GM15510 (cell line): ENCODE results near the gene C20orf96.
A peak's percentile ranks its signal among the peaks of the same experiment; 100 is the strongest.

Source experiments
- POLR2A ChIP-seq: IDR thresholded peaks from 3 replicates; pipeline ENCODE4 v1.6.1; 2011; ENCODE audit warnings: borderline replicate concordance; ENCODE audit not compliant: insufficient read length; ENCODE audit errors: extremely low read depth

Gene C20orf96

GRCh38 chr20:273884-274283, 16.7 kb downstream of the C20orf96 start:
- no peak for TF ChIP-seq POLR2A

DNA sequence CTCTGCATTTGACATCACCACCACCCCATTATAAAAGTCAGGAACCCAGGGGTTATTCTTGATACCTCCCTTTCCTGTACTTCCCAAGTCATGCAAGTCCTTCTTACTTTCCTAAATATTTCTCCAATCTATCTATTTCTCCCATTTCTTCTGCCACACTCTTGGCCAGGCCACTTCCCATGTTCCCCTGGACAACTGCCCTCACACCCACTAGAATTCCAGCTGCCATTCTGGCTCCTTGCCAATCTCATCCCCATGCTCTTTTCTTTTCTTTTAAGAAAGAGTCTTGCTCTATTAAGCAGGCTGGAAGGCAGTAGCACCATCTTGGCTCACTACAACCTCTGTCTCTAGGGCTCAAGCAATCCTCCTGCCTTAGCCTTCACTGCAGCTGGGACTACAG, 17.8 kb downstream of the C20orf96 start:
- no peak for TF ChIP-seq POLR2A

DNA sequence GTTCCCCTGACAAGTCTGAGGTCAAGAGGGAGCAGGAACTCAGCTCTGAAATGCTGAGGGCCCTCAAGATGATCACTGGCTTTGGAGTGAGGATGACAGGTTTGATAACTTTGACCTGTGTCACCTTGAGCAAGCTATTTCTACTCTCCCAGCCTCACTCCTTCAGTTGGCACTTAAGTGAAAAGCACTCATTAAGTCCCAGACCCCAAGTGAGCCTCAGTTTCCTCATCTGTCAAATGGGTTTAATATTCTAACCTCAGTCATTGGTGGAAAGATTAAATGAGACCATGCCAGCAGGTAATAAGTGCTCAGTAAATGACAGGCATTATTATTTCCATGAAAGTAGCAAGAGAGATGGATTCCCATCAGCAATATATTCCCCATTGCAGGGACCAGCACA, 19.0 kb downstream of the C20orf96 start:
- TF ChIP-seq POLR2A, result no peak

DNA sequence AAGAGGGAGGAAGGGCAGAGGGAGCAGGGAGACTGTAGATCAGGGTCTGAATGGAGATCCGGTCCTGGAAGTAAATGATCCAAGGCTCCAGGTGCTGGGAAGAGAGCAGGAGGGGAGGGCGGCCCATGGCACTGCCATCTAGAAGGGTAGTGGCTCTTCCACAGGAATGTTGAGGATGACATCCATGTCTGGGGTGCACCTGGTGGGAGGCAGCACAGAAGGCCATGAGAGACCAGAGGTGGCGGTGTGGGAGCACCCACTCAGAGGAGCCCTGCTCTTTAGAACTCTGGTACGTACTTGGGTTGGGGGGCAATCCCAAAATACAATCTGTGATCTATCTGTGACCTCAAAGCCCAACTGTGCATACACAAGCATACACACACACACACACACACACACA, 19.5 kb downstream of the C20orf96 start:
- TF ChIP-seq POLR2A, result no peak

DNA sequence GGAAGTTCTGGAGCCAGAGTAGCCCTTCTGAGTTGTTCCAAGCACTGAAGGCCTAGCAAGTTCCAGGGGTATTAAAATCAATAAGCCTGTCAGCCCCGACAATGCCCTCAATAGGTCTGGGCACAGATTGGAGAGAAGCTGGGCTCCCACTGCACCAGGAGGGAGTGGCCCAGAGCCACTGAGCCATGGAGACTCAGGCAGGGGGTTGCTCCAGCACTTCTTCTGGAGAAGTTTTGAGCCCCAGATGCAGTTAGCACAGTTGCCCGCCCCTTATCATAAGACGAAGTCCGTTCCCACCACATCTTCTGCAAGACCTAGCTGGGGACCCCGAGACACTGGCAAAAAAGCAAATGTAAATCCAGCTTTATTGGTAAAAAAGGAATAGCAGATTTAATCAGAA, 20.0 kb downstream of the C20orf96 start:
- no peak for TF ChIP-seq POLR2A

DNA sequence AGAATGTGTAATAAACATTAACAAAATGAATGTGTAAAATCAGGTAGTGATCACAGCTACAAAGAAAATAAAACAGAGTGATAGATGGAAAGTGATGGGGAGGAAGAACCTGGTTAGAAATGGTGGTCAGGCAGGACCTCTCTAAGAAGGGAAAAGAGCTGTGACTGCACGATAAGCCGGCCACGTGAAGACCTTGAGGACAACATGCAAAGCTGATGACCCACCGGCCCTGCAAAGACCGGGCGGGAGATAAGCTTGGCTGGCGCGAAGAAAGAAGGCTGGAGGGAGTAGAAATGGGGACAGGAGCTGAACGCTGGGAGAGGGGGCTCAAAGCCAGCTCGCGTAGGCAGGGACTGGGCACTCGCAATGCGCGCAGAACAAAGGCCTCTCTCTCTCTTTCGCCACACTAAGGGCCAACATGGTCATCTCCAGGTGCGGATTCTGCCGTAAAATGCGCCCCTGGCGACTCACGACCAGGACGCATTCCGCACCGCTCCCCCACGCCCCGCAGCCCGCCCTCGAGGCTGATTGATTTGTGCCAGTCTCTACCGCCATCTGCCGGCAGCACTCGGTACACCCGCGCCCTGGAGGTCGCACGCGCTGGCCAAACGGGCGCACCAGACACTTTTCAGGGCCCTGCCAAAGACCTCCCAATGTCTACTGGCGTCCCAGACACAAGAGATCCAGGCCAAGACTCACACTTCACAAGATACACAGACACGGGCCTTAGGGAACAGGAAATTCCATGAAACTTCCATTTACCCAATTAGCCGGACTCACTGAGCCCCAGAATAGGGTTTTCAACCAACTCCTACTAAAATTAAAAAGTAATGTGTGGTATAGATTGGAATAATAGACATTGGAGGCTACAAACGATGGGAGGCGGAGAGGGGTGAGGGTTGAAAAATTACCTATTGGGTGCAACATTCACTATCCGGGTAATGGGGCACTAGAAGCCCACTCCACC, 23.7 kb downstream of the C20orf96 start:
- TF ChIP-seq POLR2A, result peak; percentile 55

- TF ChIP-seq POLR2A, result no peak
These were observed 26.8 kb downstream of the C20orf96 start for GRCh38 chr20:263701-264100.

DNA sequence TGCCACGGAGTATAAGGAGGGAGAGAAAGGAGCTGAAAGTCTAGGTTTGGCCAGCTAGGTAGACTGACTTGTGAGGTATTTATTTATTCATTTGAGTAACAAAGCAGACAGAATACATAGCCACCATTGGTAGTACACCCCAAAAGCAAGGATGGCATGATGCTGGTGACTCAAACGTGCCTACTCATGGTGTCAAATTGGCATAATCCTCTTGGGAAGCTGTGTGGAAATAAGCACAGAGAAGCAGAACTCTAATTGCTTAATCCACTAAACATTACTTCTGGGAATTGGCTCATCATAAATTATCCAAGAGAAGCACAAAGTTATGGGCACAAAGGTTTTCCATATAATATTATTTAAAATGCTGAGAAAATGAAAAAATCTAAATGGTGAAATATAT, 30.6 kb downstream of the C20orf96 start:
- TF ChIP-seq POLR2A, result no peak

DNA sequence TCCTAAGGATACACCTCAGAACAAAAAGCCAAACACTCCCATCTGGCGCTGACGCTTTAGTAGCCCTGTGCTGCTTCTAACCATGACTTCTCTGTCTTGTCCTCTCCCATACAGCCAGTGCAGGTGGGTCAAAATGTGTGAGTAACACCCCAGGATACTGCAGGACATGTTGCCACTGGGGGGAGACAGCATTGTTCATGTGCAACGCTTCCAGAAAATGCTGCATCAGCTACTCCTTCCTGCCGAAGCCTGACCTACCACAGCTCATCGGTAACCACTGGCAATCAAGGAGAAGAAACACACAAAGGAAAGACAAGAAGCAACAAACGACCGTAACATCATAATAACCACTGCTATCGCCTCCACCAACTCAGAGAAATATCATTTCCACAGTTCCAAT, 31.6 kb downstream of the C20orf96 start:
- no peak for TF ChIP-seq POLR2A

DNA sequence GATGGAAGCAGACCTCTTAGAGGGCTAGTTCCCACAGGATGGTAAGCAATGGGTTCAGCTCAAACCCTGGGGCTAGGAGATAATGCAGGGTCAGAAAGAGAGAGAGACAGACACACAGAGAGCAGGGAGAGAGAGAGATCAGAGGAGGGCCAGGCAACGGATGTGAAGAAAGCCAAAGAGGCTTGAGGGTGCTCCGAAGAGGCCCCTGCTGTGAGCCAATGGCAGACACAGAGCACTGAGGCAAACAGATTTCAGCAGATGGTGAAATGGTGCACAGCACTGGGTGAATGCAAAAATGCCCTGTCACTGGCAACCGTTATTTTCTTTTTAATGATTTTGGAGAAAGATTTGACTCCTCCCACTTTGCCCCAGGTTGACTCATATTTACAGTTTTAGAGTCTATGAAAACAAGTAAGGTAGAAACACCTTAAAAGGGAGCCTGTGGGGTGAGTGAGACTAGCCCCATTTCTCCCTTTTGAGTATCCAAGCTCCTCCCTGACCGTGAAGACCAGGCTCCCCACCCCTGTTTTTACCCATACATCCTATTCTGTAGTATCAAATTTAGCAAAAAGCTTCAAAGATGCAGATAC, 32.2 kb downstream of the C20orf96 start:
- no peak for TF ChIP-seq POLR2A

DNA sequence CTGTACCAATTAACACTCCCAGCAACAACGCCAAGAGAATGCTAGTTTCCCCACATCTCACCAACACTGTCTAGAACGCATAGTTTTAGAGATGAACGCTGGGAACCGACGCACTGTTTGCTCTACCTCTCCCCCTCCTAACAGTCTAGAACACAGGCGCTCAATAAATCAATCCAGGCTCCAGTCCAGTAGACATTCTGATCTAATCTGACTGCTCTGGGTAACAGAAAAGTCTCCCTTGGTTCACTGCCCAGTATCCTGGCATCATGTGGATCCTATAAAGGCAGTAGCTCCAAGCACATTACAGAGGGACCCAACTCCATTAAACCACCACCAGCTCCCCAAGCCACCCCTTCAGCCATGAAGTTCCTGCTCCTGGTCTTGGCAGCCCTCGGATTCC, 33.1 kb downstream of the C20orf96 start, which contains the start of gene DEFB132:
DEFB132 (plus strand) TSS at position 306 of the 400 bp plus-strand sequence; CDS start at position 361, 55 bp downstream.
- no peak for TF ChIP-seq POLR2A

DNA sequence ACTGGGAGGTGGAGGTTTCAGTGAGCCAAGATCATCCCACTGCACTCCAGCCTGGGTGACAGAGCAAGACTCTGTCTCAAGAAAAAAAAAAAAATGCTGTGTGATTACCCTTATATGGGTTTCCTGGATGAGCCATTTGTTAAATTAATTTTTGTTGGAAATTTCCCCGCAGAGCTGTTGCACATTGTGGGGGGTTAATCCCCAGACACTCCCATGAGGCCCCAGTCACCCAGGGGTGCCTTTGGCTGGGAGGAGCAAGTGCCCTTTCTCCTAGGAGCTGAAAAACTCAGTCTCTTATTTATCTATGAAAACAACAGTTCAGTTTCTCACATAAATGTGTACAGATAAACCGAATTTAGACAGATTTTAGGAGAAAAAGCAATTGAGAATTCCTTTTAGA, 37.7 kb downstream of the C20orf96 start:
- no peak for TF ChIP-seq POLR2A

DNA sequence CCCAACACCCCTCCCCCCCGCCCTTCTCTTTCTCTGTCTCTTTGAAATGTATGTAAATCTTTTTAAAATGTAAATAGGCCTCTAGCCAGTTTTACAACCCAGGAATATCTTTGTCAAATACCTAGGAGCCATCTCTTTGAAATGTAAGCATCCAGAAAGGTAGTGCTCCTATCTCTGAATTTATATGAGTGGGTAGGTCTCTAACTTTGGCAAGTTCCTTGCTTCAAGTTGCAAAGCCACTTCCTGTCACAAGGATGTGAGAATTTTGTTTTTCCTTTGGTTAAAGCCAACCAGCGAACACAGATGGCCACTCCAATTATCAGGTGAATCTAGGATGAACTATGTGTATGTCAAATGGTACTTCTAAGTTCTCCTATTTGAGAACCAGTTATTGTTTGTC, 39.2 kb downstream of the C20orf96 start:
- no peak for TF ChIP-seq POLR2A

DNA sequence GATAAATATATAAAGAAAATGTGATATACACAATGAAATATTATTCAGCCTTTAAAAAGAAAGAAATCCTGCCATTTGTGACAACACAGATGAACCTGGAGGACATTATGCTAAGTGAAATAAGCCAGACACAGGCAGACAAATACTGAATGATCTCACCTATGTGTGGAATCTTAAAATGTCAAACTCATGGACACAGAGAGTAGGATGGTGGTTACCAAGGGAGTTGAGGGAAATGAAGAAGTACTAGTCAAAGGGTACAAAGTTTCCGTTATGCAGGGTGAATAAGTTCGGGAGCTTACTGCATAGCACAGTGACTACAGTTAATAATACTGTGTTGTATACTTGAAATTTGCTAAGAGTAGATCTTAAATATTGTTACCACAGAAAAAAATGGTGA, 47.6 kb downstream of the C20orf96 start:
- TF ChIP-seq POLR2A, result no peak

- no peak for TF ChIP-seq POLR2A
These were observed 52.6 kb downstream of the C20orf96 start for GRCh38 chr20:237929-238328.

DNA sequence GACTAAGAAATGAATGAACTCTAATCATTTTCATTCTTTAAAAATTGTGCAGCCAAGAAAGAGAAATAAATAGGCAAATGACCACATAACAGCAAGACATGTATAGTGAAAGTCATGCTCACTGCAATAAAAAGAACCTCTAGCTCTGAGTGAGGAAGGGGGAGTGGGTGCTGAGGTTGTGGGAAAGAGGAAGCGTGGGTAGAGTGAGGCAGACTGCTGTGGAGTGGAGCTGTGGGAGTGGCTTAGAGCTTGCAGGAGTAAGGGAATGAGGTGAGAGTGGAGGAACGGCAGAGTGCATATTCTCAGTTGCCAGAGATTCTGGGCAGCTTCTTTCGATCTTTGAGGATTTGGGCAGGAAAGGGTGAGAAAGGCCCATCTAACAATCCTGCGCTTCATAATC, 53.1 kb downstream of the C20orf96 start:
- no peak for TF ChIP-seq POLR2A
